Fibroblast of pulmonary artery (primary cell): ENCODE measurements around the gene TBX1.
A peak's percentile ranks its signal among the peaks of the same experiment; 100 is the strongest.
"Not testable (repeated sequence)": the region's sequence is repeated elsewhere in the genome, so short reads cannot be mapped to it uniquely, and the experiment has no call there.

Experiments used
- DNase-seq: peaks from one replicate; pipeline ENCODE4 v3.0.0-alpha.2; 2010; ENCODE audit warnings: low read depth
- H3K4me3 ChIP-seq: replicated peaks from 2 replicates; pipeline ENCODE4 v1.5.1; 2011; ENCODE audit warnings: low read depth, mild to moderate bottlenecking, control low read depth, low read length, moderate library complexity
- CTCF ChIP-seq: IDR thresholded peaks from 2 replicates; pipeline ENCODE4 v1.5.1; 2011; ENCODE audit warnings: mild to moderate bottlenecking, control low read depth, low read length, inconsistent platforms; ENCODE audit errors: missing control alignments

Gene TBX1

GRCh38 chr22:19723232-19723982 lies 37.2 kb upstream of the TBX1 start, which contains the start of gene GP1BB:
GP1BB (plus strand) TSS chr22:19723539; CDS start chr22:19723570, 31 bp downstream.
- no peak for TF ChIP-seq CTCF
- peak; percentile 20 for DNase-seq

GRCh38 chr22:19723983-19724827 lies 36.4 kb upstream of the TBX1 start:
- no peak overlapping the region for H3K4me3 ChIP-seq
- TF ChIP-seq CTCF, result no peak
- DNase-seq, result peak; percentile 23

More at GRCh38 chr22:19723232-19723982, 37.2 kb upstream of the TBX1 start, which contains the start of gene GP1BB:
- H3K4me3 ChIP-seq, result no peak within 1 kb of the TSS

GRCh38 chr22:19724927-19725661 lies 35.5 kb upstream of the TBX1 start:
- no peak for DNase-seq
- TF ChIP-seq CTCF, result no peak
- no peak overlapping the region for H3K4me3 ChIP-seq

GRCh38 chr22:19726064-19726788 lies 34.4 kb upstream of the TBX1 start:
- DNase-seq, H3K4me3 ChIP-seq: not testable (repeated sequence)

GRCh38 chr22:19727310-19728150 lies 33.0 kb upstream of the TBX1 start:
- no peak for TF ChIP-seq CTCF
- no peak overlapping the region for H3K4me3 ChIP-seq
- no peak for DNase-seq

GRCh38 chr22:19728271-19728670 lies 32.3 kb upstream of the TBX1 start:
- TF ChIP-seq CTCF, result no peak
- DNase-seq, result no peak
- no peak overlapping the region for H3K4me3 ChIP-seq
